ENCODE data around the gene PNMA8B. TPM values are rescaled to one million over a fixed set of nuclear protein-coding genes. Genes with fewer than 3 reads are reported as not detected.

Gene PNMA8B
- total RNA-seq, 1 experiment from 2014 or later = 0.10 TPM

- H3K79me2 ChIP-seq (ENCODE audit: insufficient read depth, low read length) = no peaks in the 10 kb centered on the region
- H3K9me3 ChIP-seq (ENCODE audit: control insufficient read depth in 1 of 2, insufficient read depth in 1 of 2, low read depth in 1 of 2, low read length in 2 of 2) = no peaks in the 10 kb centered on the region
- ATAC-seq (no peak), DNase-seq (ENCODE audit: low read depth, low spot score) (no peak)
- H3K36me3 ChIP-seq (ENCODE audit: control insufficient read depth in 1 of 2, insufficient read depth in 2 of 2, low read length in 2 of 2) = no peaks in the 10 kb centered on the region
- no peaks in the 10 kb centered on the region for H4K20me1 ChIP-seq (ENCODE audit: insufficient read depth)
- no peaks in the 10 kb centered on the region for H3K9me2 ChIP-seq (ENCODE audit: insufficient read depth)
- H3K9ac ChIP-seq (ENCODE audit: low read length) = no peak overlapping the region
- no peak overlapping the region for H3K27ac ChIP-seq (ENCODE audit: low read depth, low read length)
- no peak overlapping the region for H3K4me2 ChIP-seq (ENCODE audit: low read length)
- POLR2A ChIA-PET = no interaction called here
- H3K4me1 ChIP-seq (ENCODE audit: control insufficient read depth in 1 of 2, insufficient read depth in 2 of 2, low read length in 2 of 2) = no peaks in the 10 kb centered on the region
- BruUV-seq (replicated peaks) = no TSS peak
- 0 out of 2 replicates have a peak, but pooled peaks cover 4% of the 10 kb centered on the region for H3K27me3 ChIP-seq (ENCODE audit: insufficient read depth, low read length)
- TF ChIP-seq ZFX (IDR thresholded peaks at IDR 0.05) (no peak), CEBPB (IDR thresholded peaks at IDR 0.05; ENCODE audit: low read depth) (no peak), EZH2 (IDR thresholded peaks at IDR 0.05) (no peak), SRF (IDR thresholded peaks at IDR 0.05; ENCODE audit: low read depth) (no peak), JUND (IDR thresholded peaks at IDR 0.05) (no peak), POLR2A (IDR thresholded peaks at IDR 0.05; ENCODE audit: borderline replicate concordance, extremely low read depth, insufficient read depth, insufficient read length) (no peak), REST (IDR thresholded peaks at IDR 0.05; ENCODE audit: low read depth) (no peak), CBX3 (IDR thresholded peaks at IDR 0.05; ENCODE audit: low read depth) (no peak), FOSL1 (IDR thresholded peaks at IDR 0.05; ENCODE audit: low read depth) (no peak), ELF1 (IDR thresholded peaks at IDR 0.05; ENCODE audit: borderline replicate concordance, low read depth) (no peak), ZBTB33 (IDR thresholded peaks at IDR 0.05; ENCODE audit: extremely low read depth, insufficient replicate concordance, low read length) (no peak), YY1 (IDR thresholded peaks at IDR 0.05; ENCODE audit: extremely low read depth, insufficient replicate concordance, low read depth, low read length) (no peak), EGR1 (IDR thresholded peaks at IDR 0.05; ENCODE audit: low read depth) (no peak), TCF7L2 (IDR thresholded peaks at IDR 0.05; ENCODE audit: borderline replicate concordance, extremely low read depth, insufficient read depth, insufficient read length) (no peak), EZH2phosphoT487 (IDR thresholded peaks at IDR 0.05; ENCODE audit: borderline replicate concordance) (no peak), MAX (IDR thresholded peaks at IDR 0.05) (no peak), ZNF274 (IDR thresholded peaks at IDR 0.05; ENCODE audit: low read depth, low read length) (no peak), POLR2AphosphoS5 (IDR thresholded peaks at IDR 0.05; ENCODE audit: low read depth, low read length) (no peak), ATF3 (IDR thresholded peaks at IDR 0.05) (no peak), SIN3A (IDR thresholded peaks at IDR 0.05; ENCODE audit: low read depth) (no peak)
- intact Hi-C loops (cut with micrococcal nuclease) = no loop called here
- RAD21 ChIA-PET (ENCODE audit: low non-redundant PET in 1 of 2, low total read pairs in 2 of 2, uncharacterized antibody in 2 of 2, unreplicated experiment in 2 of 2) = no interaction called here
- no peak overlapping the region for H2AFZ ChIP-seq (ENCODE audit: low read depth, low read length, poor library complexity, severe bottlenecking)
- no peak overlapping the region for H3K4me3 ChIP-seq (replicated peaks in 1 of 2; ENCODE audit: low read depth in 1 of 2, low read length in 2 of 2)
- CTCF ChIA-PET = no interaction called here
Observed at GRCh38 chr19:46461537-46461936, 34.1 kb downstream of the PNMA8B start.
